Measurements from ENCODE around the gene TXNDC16. TPM values are rescaled to one million over a fixed set of nuclear protein-coding genes. Genes with fewer than 3 reads are reported as not detected.

The TXNDC16 gene
- total RNA-seq, 2 experiments from 2014 or later = 21.6 to 26.5 TPM

DNA sequence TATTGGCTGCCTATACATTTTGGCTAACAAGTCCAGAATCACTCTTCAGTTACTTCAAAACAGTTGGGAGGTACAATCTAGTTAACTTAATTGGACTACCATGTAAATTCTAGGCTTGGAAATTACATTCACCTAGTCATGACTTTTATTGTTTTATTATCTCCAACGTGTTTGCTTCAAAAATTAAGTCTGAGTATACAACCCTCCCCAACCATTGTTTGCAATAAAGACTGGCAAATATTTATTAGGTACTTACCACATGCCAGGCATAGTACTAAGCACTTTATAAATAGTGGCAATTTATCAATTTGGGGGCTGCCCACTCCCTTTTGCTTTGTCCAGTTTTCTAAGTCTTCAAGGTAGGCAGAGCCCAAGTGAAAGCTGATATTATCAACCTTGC lies 30.3 kb downstream of the TXNDC16 start:
- Histone ChIP-seq H3K27ac (ENCODE audit: low read depth, low read length, poor library complexity, severe bottlenecking) (no peak overlapping the region), H4K20me1 (ENCODE audit: insufficient read depth, low read length) (no peaks in the 10 kb centered on the region), H3K9me2 (ENCODE audit: insufficient read depth, low read length) (no peaks in the 10 kb centered on the region), H3K9me3 (ENCODE audit: low read length) (no peaks in the 10 kb centered on the region), H3K36me3 (ENCODE audit: insufficient read depth, low read length) (peaks cover 50% of the 10 kb centered on the region), H3K79me2 (ENCODE audit: insufficient read depth, low read depth, low read length) (no peaks in the 10 kb centered on the region), H3K4me1 (ENCODE audit: insufficient read depth, low read length, poor library complexity, severe bottlenecking) (no peaks in the 10 kb centered on the region), H3K4me2 (ENCODE audit: low read length) (no peak overlapping the region), H3K4me3 (ENCODE audit: low read depth, low read length, poor library complexity, severe bottlenecking) (no peak overlapping the region), H2AFZ (ENCODE audit: low read length) (no peak overlapping the region)
- TF ChIP-seq EZH2phosphoT487 (IDR thresholded peaks at IDR 0.05; ENCODE audit: borderline replicate concordance, low read depth, low read length) (no peak), CTCF (conservative IDR thresholded peaks at IDR 0.05; ENCODE audit: low read length) (no peak)
- no TSS peak for BruUV-seq (replicated peaks)
- no peak for DNase-seq (ENCODE audit: low spot score)
- intact Hi-C loops (cut with micrococcal nuclease; ENCODE audit: unreplicated experiment) = no loop called here
- ChIA-PET POLR2A (interaction anchor here (1.6 kb wide), 1 partner anchor 13 kb away, joined by 3 read pairs; no protein-coding TSS in a partner anchor), CTCF (ENCODE audit: unreplicated experiment) (no interaction called here)

- H3K4me3 ChIP-seq (ENCODE audit: low read depth, low read length, poor library complexity, severe bottlenecking) = no peak overlapping the region
- TF ChIP-seq EZH2phosphoT487 (IDR thresholded peaks at IDR 0.05; ENCODE audit: borderline replicate concordance, low read depth, low read length) = no peak
- no peak for TF ChIP-seq CTCF (conservative IDR thresholded peaks at IDR 0.05; ENCODE audit: low read length)
- peaks cover 68% of the 10 kb centered on the region for H3K36me3 ChIP-seq (ENCODE audit: insufficient read depth, low read length)
- CTCF ChIA-PET (ENCODE audit: unreplicated experiment) = no interaction called here
- 0 out of 2 replicates have a peak, but pooled peaks cover 3% of the 10 kb centered on the region for H3K9me2 ChIP-seq (ENCODE audit: insufficient read depth, low read length)
- no peak overlapping the region for H3K27ac ChIP-seq (ENCODE audit: low read depth, low read length, poor library complexity, severe bottlenecking)
- no peaks in the 10 kb centered on the region for H3K79me2 ChIP-seq (ENCODE audit: insufficient read depth, low read depth, low read length)
- no TSS peak for BruUV-seq (replicated peaks)
- DNase-seq (ENCODE audit: low spot score) = no peak
- intact Hi-C loops (cut with micrococcal nuclease; ENCODE audit: unreplicated experiment) = no loop called here
- POLR2A ChIA-PET = no interaction called here
- H3K4me1 ChIP-seq (ENCODE audit: insufficient read depth, low read length, poor library complexity, severe bottlenecking) = no peaks in the 10 kb centered on the region
- H2AFZ ChIP-seq (ENCODE audit: low read length) = no peak overlapping the region
- no peaks in the 10 kb centered on the region for H4K20me1 ChIP-seq (ENCODE audit: insufficient read depth, low read length)
- no peak overlapping the region for H3K4me2 ChIP-seq (ENCODE audit: low read length)
- no peaks in the 10 kb centered on the region for H3K9me3 ChIP-seq (ENCODE audit: low read length)
Observed at GRCh38 chr14:52514046-52514811, 38.1 kb downstream of the TXNDC16 start.

DNA sequence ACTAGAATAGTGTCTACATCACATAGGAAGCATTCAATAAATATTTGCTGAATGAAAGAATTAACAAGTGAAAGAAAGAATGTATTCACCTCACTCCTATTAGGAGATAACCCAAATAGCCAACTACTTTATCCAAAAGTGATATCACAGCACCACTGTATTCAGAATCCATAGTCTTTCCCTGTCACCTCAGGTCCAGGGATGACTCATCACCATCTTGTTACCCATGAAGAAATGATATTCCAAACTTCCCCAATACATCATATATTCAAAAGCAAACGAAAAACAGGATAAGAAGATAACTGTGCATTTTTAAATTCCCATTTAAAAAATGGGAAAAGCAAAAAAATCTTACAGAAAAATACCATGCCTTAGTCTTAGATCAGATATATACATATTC lies 39.1 kb downstream of the TXNDC16 start:
- no peaks in the 10 kb centered on the region for H4K20me1 ChIP-seq (ENCODE audit: insufficient read depth, low read length)
- H3K27ac ChIP-seq (ENCODE audit: low read depth, low read length, poor library complexity, severe bottlenecking) = no peak overlapping the region
- H3K36me3 ChIP-seq (ENCODE audit: insufficient read depth, low read length) = peaks cover 64% of the 10 kb centered on the region
- H2AFZ ChIP-seq (ENCODE audit: low read length) = no peak overlapping the region
- H3K4me3 ChIP-seq (ENCODE audit: low read depth, low read length, poor library complexity, severe bottlenecking) = no peak overlapping the region
- no peaks in the 10 kb centered on the region for H3K4me1 ChIP-seq (ENCODE audit: insufficient read depth, low read length, poor library complexity, severe bottlenecking)
- H3K9me2 ChIP-seq (ENCODE audit: insufficient read depth, low read length) = 0 out of 2 replicates have a peak, but pooled peaks cover 3% of the 10 kb centered on the region
- ChIA-PET CTCF (ENCODE audit: unreplicated experiment) (no interaction called here), POLR2A (no interaction called here)
- H3K79me2 ChIP-seq (ENCODE audit: insufficient read depth, low read depth, low read length) = no peaks in the 10 kb centered on the region
- BruUV-seq (replicated peaks) = no TSS peak
- no peak overlapping the region for H3K4me2 ChIP-seq (ENCODE audit: low read length)
- no peaks in the 10 kb centered on the region for H3K9me3 ChIP-seq (ENCODE audit: low read length)
- intact Hi-C loops (cut with micrococcal nuclease; ENCODE audit: unreplicated experiment) = no loop called here
- DNase-seq (ENCODE audit: low spot score) = no peak
- TF ChIP-seq CTCF (conservative IDR thresholded peaks at IDR 0.05; ENCODE audit: low read length) (no peak), EZH2phosphoT487 (IDR thresholded peaks at IDR 0.05; ENCODE audit: borderline replicate concordance, low read depth, low read length) (no peak)

Data from OCI-LY7 (cell line).